IMR-90 (cell line): ENCODE data around the gene PHLDA2. TPM values are rescaled to one million over a fixed set of nuclear protein-coding genes. Genes with fewer than 3 reads are reported as not detected.

Source experiments
- ATAC-seq: fragments of 200-7000 bp; cut with Tn5 transposase; 2 replicates; pipeline ENCODE4 v1.9.1; 2020; ENCODE audit warnings: low read depth, mild to moderate bottlenecking, moderate library complexity
- BruUV-seq: library from RNA; stranded (reverse); fragments of 400-500 nt; replicated peaks from 2 replicates; lab custom pipeline; 2021; lab: Mats Ljungman, UMichigan
- CTCF ChIA-PET: fragments of 300-600 bp; formaldehyde crosslinking; extraction: SDS; loops from one replicate; lab custom pipeline; 2021; ENCODE audit warnings: antibody characterized with exemption; lab: Yijun Ruan, JAX
- POLR2A ChIA-PET: fragments of 300-600 bp; sonication (Branson Sonifier 250); formaldehyde crosslinking; loops from one replicate; lab custom pipeline; 2022; ENCODE audit warnings: antibody characterized with exemption; ENCODE audit not compliant: unreplicated experiment; lab: Charles Lee
- DNase-seq: peaks from one replicate; pipeline ENCODE4 v3.0.0; 2013
- H2AFZ ChIP-seq: replicated peaks from 2 replicates; pipeline ENCODE3; 2013; ENCODE audit warnings: low read length, mild to moderate bottlenecking; ENCODE audit not compliant: poor library complexity
- H2AK5ac ChIP-seq: 2 replicates; pipeline ENCODE4 v1.6.1; 2013; ENCODE audit warnings: low read depth, low read length, inconsistent platforms
- H2AK9ac ChIP-seq: replicated peaks from 2 replicates; pipeline ENCODE3; 2013; ENCODE audit warnings: mild to moderate bottlenecking, low read depth, low read length, moderate library complexity; ENCODE audit not compliant: poor library complexity
- H2BK120ac ChIP-seq: 2 replicates; pipeline ENCODE4 v1.6.1; 2013; ENCODE audit warnings: low read depth, low read length, inconsistent platforms
- H2BK15ac ChIP-seq: 3 replicates; pipeline ENCODE4 v1.6.1; 2013; ENCODE audit warnings: low read depth, low read length, inconsistent platforms
- H2BK20ac ChIP-seq: 2 replicates; pipeline ENCODE4 v1.6.1; 2013; ENCODE audit warnings: low read depth, mild to moderate bottlenecking, inconsistent platforms, low read length, moderate library complexity
- H2BK5ac ChIP-seq: 2 replicates; pipeline ENCODE4 v1.6.1; 2013; ENCODE audit warnings: mild to moderate bottlenecking, low read depth, low read length, inconsistent platforms; ENCODE audit not compliant: poor library complexity, severe bottlenecking
- H3K14ac ChIP-seq: replicated peaks from 2 replicates; pipeline ENCODE4 v1.6.1; 2013; ENCODE audit warnings: low read depth, low read length, inconsistent platforms
- H3K18ac ChIP-seq: 2 replicates; pipeline ENCODE4 v1.6.1; 2013; ENCODE audit warnings: low read depth, low read length, control low read depth
- H3K23ac ChIP-seq: 2 replicates; pipeline ENCODE4 v1.6.1; 2013; ENCODE audit warnings: low read depth, low read length, inconsistent platforms
- H3K27ac ChIP-seq: 2 replicates; pipeline ENCODE4 v1.5.1; 2013; ENCODE audit warnings: mild to moderate bottlenecking, control low read depth, low read length; ENCODE audit not compliant: insufficient read depth
- H3K27me3 ChIP-seq: 2 replicates; pipeline ENCODE4 v1.6.1; 2013; ENCODE audit warnings: low read length; ENCODE audit not compliant: control insufficient read depth, insufficient read depth
- H3K36me3 ChIP-seq: 2 replicates; pipeline ENCODE4 v1.6.1; 2013; ENCODE audit warnings: low read length, mixed read lengths; ENCODE audit not compliant: control insufficient read depth, insufficient read depth
- H3K4ac ChIP-seq: 2 replicates; pipeline ENCODE4 v1.6.1; 2013; ENCODE audit warnings: low read depth, low read length, inconsistent platforms
- H3K4me1 ChIP-seq: 2 replicates; pipeline ENCODE4 v1.6.1; 2013; ENCODE audit warnings: low read length, mixed read lengths; ENCODE audit not compliant: control insufficient read depth, insufficient read depth
- H3K4me2 ChIP-seq: 2 replicates; pipeline ENCODE4 v1.6.1; 2013; ENCODE audit warnings: low read depth, mild to moderate bottlenecking, control low read depth, low read length, moderate library complexity
- H3K4me3 ChIP-seq: 2 replicates; pipeline ENCODE4 v1.5.1; 2013; ENCODE audit warnings: low read depth, mild to moderate bottlenecking, control low read depth, low read length, moderate library complexity; ENCODE audit not compliant: insufficient read depth
- H3K56ac ChIP-seq: 2 replicates; pipeline ENCODE4 v1.6.1; 2013; ENCODE audit warnings: low read length, inconsistent platforms; ENCODE audit not compliant: insufficient read depth; ENCODE audit errors: extremely low read depth
- H3K79me1 ChIP-seq, 2 experiments: 2 replicates each; pipeline ENCODE4 v1.6.1; 2013; ENCODE audit warnings: low read length in 2 of 2, inconsistent platforms in 1 of 2, low read depth in 1 of 2
- H3K9ac ChIP-seq: 2 replicates; pipeline ENCODE4 v1.6.1; 2013; ENCODE audit warnings: low read depth, low read length, control low read depth
- H3K9me1 ChIP-seq: 2 replicates; pipeline ENCODE4 v1.6.1; 2013; ENCODE audit warnings: low read length, inconsistent platforms; ENCODE audit not compliant: insufficient read depth
- H3K9me3 ChIP-seq: 2 replicates; pipeline ENCODE4 v1.6.1; 2013; ENCODE audit warnings: low read length; ENCODE audit not compliant: control insufficient read depth, insufficient read depth
- H4K20me1 ChIP-seq: 2 replicates; pipeline ENCODE4 v1.6.1; 2013; ENCODE audit warnings: low read length, inconsistent platforms; ENCODE audit not compliant: insufficient read depth
- H4K5ac ChIP-seq: 2 replicates; pipeline ENCODE4 v1.6.1; 2013; ENCODE audit warnings: mild to moderate bottlenecking, low read depth, low read length, control low read depth
- H4K8ac ChIP-seq, 2 experiments: 2 replicates each; pipeline ENCODE4 v1.6.1; 2013; ENCODE audit warnings: low read depth in 2 of 2, low read length in 2 of 2, control low read depth in 1 of 2, inconsistent platforms in 1 of 2
- H4K91ac ChIP-seq: 2 replicates; pipeline ENCODE4 v1.6.1; 2013; ENCODE audit warnings: low read depth, low read length, inconsistent platforms; ENCODE audit not compliant: insufficient read depth
- BHLHE40 ChIP-seq: fragments of 150-350 bp; IDR thresholded peaks from 2 replicates; pipeline ENCODE4 v1.6.1; 2016; ENCODE audit warnings: mild to moderate bottlenecking, low read depth, low read length
- CEBPB ChIP-seq: IDR thresholded peaks from 2 replicates; pipeline ENCODE4 v1.6.1; 2012; ENCODE audit warnings: low read depth, low read length, improper control_type of control experiment
- CHD1 ChIP-seq: IDR thresholded peaks from 2 replicates; pipeline ENCODE4 v1.6.1; 2012; ENCODE audit warnings: low read depth, low read length, improper control_type of control experiment
- MAZ ChIP-seq: IDR thresholded peaks from 2 replicates; pipeline ENCODE4 v1.6.1; 2012; ENCODE audit warnings: low read depth, mild to moderate bottlenecking, low read length, improper control_type of control experiment, moderate library complexity, borderline replicate concordance
- NFE2L2 ChIP-seq: fragments of 150-350 bp; IDR thresholded peaks from 2 replicates; pipeline ENCODE4 v1.6.1; 2016; ENCODE audit warnings: low read depth, mild to moderate bottlenecking, low read length
- POLR2A ChIP-seq: IDR thresholded peaks from 2 replicates; pipeline ENCODE4 v1.6.1; 2012; ENCODE audit warnings: mild to moderate bottlenecking, low read depth, low read length
- RAD21 ChIP-seq: IDR thresholded peaks from 2 replicates; pipeline ENCODE4 v1.6.1; 2012; ENCODE audit warnings: low read length, improper control_type of control experiment
- RCOR1 ChIP-seq: IDR thresholded peaks from 2 replicates; pipeline ENCODE4 v1.6.1; 2012; ENCODE audit warnings: mild to moderate bottlenecking, low read length, improper control_type of control experiment; ENCODE audit not compliant: insufficient replicate concordance
- SMC3 ChIP-seq: fragments of 150-350 bp; IDR thresholded peaks from 2 replicates; pipeline ENCODE4 v1.6.1; 2016; ENCODE audit warnings: low read depth, mild to moderate bottlenecking, antibody characterized with exemption, low read length, moderate library complexity
- whole genome bisulfite sequencing, 2 experiments: methylation state at CpG; one replicate each; pipeline versions ENCODE4 v1.1.5 to v1.1.7; 2013; ENCODE audit warnings: missing lambda C conversion rate in 2 of 2; ENCODE audit not compliant: insufficient read length in 1 of 2; ENCODE audit errors: extremely low coverage in 2 of 2; 5-methylcytosine and 5-hydroxymethylcytosine counted together
- dilution Hi-C: fragments of 300-500 bp; cut with HindIII; formaldehyde crosslinking; loops from one replicate; pipeline ENCODE4 v1.14.3; 2018; ENCODE audit warnings: low sequenced_read_pairs; ENCODE audit not compliant: unreplicated experiment
- in situ Hi-C: fragments of 300-500 bp; cut with MboI; formaldehyde crosslinking; loops from 3 replicates; pipeline ENCODE4 v1.14.3; 2019; ENCODE audit warnings: low sequenced_read_pairs, inconsistent platforms, mixed read lengths
- intact Hi-C: fragments of 100-400 bp; cut with micrococcal nuclease; formaldehyde crosslinking; loops from 2 replicates; pipeline ENCODE4 v1.10.0; 2022
- polyA plus RNA-seq, 3 experiments: library from polyadenylated mRNA; depleted of rRNA; stranded (reverse); fragments of >200 nt; gene quantifications; 2 replicates each; pipeline ENCODE4 v1.2.3, GENCODE V29; 2012; ENCODE audit warnings: low replicate concordance in 1 of 3
- total RNA-seq: library from RNA; depleted of rRNA; stranded (reverse); fragments of >200 nt; gene quantifications from 2 replicates; pipeline ENCODE4 v1.2.3, GENCODE V29; 2012
- TF ChIP-seq, protein P1 (sequence below): fragments of 150-350 bp; IDR thresholded peaks from 2 replicates; pipeline ENCODE4 v1.6.1; 2016; ENCODE audit warnings: low read depth, mild to moderate bottlenecking, low read length, moderate library complexity, borderline replicate concordance
- TF ChIP-seq, protein P2 (sequence below): fragments of 150-350 bp; IDR thresholded peaks from 2 replicates; pipeline ENCODE4 v1.6.1; 2017; ENCODE audit warnings: mild to moderate bottlenecking, antibody characterized with exemption, low read length, low read depth
- TF ChIP-seq, protein P3 (sequence below): conservative IDR thresholded peaks from 2 replicates; pipeline ENCODE4 v1.5.1; 2012; ENCODE audit warnings: mild to moderate bottlenecking, low read depth, low read length, improper control_type of control experiment

Gene PHLDA2
- total and polyA plus RNA-seq, 2 of the 4 experiments (the other 2 are of a cell fraction), result 3.8 to 89.0 TPM

DNA sequence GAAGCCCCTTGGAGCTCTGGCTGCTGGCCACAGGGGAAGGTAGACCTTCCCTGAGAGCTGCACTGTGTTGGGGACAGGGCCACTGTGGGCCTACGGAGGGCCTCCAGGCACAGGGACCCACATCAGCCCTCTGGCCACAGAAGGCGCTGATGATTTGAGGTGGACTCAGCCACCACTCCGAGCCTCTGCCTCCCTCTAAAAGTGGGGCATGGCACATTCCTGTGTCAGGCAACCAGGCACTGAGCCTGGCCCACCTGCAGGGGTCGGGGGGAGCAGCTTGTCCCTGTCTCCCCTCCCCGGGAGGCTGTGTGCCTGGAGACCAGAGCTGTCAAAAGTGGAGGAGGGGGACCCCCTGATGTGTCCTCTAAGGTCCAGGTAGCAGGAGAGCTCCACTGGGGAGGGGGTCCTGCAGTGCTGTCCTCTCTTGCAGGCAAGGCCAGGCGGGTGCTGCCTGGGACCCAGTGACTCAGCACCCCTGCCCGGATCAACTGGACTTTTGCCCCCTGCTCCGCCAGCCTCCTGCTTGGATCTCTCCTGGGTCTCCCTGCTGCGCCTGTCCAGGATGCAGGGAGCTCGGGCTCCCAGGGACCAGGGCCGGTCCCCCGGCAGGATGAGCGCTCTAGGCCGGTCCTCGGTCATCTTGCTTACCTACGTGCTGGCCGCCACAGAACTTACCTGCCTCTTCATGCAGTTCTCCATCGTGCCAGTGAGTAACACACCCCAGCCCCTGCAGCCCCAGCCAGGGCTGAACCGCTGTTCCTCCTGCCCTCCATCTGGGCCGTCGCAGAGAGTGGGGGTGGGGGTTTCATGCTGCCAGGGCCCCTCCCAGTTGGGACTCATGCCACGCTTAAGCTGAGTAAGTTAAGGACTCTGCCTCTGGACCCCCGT is 26.2 kb downstream of the PHLDA2 start:
- no peaks in the 10 kb centered on the region for H3K27me3 ChIP-seq
- peak overlapping the region; percentile 58; the same call in 1 of the 2 replicates for H3K14ac ChIP-seq
- 0 out of 3 replicates have a peak overlapping the region, but pooled peaks have one; percentile 10 for H2BK15ac ChIP-seq
- TF ChIP-seq POLR2A (no peak), CEBPB (no peak), RCOR1 (no peak), SMC3 (no peak), BHLHE40 (no peak), NFE2L2 (no peak), CHD1 (no peak), MAZ (no peak), RAD21 (no peak)
- TF ChIP-seq, protein P1, sequence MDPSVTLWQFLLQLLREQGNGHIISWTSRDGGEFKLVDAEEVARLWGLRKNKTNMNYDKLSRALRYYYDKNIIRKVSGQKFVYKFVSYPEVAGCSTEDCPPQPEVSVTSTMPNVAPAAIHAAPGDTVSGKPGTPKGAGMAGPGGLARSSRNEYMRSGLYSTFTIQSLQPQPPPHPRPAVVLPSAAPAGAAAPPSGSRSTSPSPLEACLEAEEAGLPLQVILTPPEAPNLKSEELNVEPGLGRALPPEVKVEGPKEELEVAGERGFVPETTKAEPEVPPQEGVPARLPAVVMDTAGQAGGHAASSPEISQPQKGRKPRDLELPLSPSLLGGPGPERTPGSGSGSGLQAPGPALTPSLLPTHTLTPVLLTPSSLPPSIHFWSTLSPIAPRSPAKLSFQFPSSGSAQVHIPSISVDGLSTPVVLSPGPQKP, result no peak
- TF ChIP-seq, protein P2, sequence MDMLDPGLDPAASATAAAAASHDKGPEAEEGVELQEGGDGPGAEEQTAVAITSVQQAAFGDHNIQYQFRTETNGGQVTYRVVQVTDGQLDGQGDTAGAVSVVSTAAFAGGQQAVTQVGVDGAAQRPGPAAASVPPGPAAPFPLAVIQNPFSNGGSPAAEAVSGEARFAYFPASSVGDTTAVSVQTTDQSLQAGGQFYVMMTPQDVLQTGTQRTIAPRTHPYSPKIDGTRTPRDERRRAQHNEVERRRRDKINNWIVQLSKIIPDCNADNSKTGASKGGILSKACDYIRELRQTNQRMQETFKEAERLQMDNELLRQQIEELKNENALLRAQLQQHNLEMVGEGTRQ, result no peak
- TF ChIP-seq, protein P3, sequence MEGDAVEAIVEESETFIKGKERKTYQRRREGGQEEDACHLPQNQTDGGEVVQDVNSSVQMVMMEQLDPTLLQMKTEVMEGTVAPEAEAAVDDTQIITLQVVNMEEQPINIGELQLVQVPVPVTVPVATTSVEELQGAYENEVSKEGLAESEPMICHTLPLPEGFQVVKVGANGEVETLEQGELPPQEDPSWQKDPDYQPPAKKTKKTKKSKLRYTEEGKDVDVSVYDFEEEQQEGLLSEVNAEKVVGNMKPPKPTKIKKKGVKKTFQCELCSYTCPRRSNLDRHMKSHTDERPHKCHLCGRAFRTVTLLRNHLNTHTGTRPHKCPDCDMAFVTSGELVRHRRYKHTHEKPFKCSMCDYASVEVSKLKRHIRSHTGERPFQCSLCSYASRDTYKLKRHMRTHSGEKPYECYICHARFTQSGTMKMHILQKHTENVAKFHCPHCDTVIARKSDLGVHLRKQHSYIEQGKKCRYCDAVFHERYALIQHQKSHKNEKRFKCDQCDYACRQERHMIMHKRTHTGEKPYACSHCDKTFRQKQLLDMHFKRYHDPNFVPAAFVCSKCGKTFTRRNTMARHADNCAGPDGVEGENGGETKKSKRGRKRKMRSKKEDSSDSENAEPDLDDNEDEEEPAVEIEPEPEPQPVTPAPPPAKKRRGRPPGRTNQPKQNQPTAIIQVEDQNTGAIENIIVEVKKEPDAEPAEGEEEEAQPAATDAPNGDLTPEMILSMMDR, result no peak
- dilution Hi-C loops (no loop called here), in situ Hi-C loops (no loop called here), intact Hi-C loops (no loop called here)
- CTCF ChIA-PET, result no interaction called here
- DNase-seq, result no peak
- peak overlapping the region; percentile 83 for H2AK5ac ChIP-seq
- peak overlapping the region; percentile 85 for H4K5ac ChIP-seq
- peak overlapping the region; percentile 82 for H3K23ac ChIP-seq
- H3K27ac ChIP-seq, result peak overlapping the region; percentile 71
- H3K9me1 ChIP-seq, result peaks cover 19% of the 10 kb centered on the region
- H2BK120ac ChIP-seq, result peak overlapping the region; percentile 60; the same call in 1 of the 2 replicates
- peaks cover 2% of the 10 kb centered on the region; the same call in 1 of the 2 replicates for H3K36me3 ChIP-seq
- peak overlapping the region; percentile 84 for H3K4me3 ChIP-seq
- H3K56ac ChIP-seq, result no peak overlapping the region
- WGBS, 2 experiments, result 95% methylated on average over 6 of the region's 23 CpGs; no CpG with 5 or more reads in 1 of the 2 experiments
- peaks cover 26% of the 10 kb centered on the region for H3K4me1 ChIP-seq
- H3K9me3 ChIP-seq, result peaks cover 3% of the 10 kb centered on the region; the same call in 1 of the 2 replicates
- H4K8ac ChIP-seq, result peak overlapping the region; percentile 89 to 90; a peak in 3 of 4 replicates
- peak overlapping the region; percentile 25 for H4K91ac ChIP-seq
- H3K4ac ChIP-seq, result peak overlapping the region; percentile 76
- no TSS peak for BruUV-seq
- H3K4me2 ChIP-seq, result peak overlapping the region; percentile 93
- peak overlapping the region; percentile 97 for H2AK9ac ChIP-seq
- no peak overlapping the region for H2BK20ac ChIP-seq
- ATAC-seq, result no peak
- no peaks in the 10 kb centered on the region for H4K20me1 ChIP-seq
- POLR2A ChIA-PET, result no interaction called here
- H2BK5ac ChIP-seq, result no peak overlapping the region
- H2AFZ ChIP-seq, result peak overlapping the region; percentile 67
- H3K18ac ChIP-seq, result no peak overlapping the region; the same call in 1 of the 2 replicates
- H3K9ac ChIP-seq, result peak overlapping the region; percentile 78
- peaks cover 4 to 21% of the 10 kb centered on the region in 2 experiments; a peak in 2 of 4 replicates for H3K79me1 ChIP-seq
